HL-60 (cell line): Measurements from ENCODE around the gene IL1B.
A peak's percentile ranks its signal among the peaks of the same experiment; 100 is the strongest.

ENCODE experiments used
- DNase-seq, 2 experiments: peaks; one replicate each; pipeline ENCODE4 v3.0.0-alpha.2; 2010 to 2020; ENCODE audit warnings: low read depth in 1 of 2, low spot score in 1 of 2
- H3K27ac ChIP-seq: fragments of 250-450 bp; sonication (Bioruptor Pico); replicated peaks from 2 replicates; pipeline ENCODE4 v1.5.1; 2020; ENCODE audit warnings: mild to moderate bottlenecking, moderate library complexity
- H3K27me3 ChIP-seq: fragments of 250-450 bp; sonication (Bioruptor Pico); 2 replicates; pipeline ENCODE4 v1.5.1; 2021; ENCODE audit warnings: mild to moderate bottlenecking, moderate library complexity; ENCODE audit not compliant: insufficient read depth, poor library complexity, severe bottlenecking
- H3K4me3 ChIP-seq: replicated peaks from 2 replicates; pipeline ENCODE4 v1.5.1; 2011; ENCODE audit warnings: mild to moderate bottlenecking, control low read depth, low read length; ENCODE audit not compliant: insufficient read depth
- GABPA ChIP-seq: IDR thresholded peaks from 2 replicates; pipeline ENCODE4 v1.6.1; 2012; ENCODE audit warnings: low read depth
- POLR2AphosphoS5 ChIP-seq: IDR thresholded peaks from 2 replicates; pipeline ENCODE4 v1.6.1; 2012; ENCODE audit warnings: low read depth
- SPI1 ChIP-seq: IDR thresholded peaks from 2 replicates; pipeline ENCODE4 v1.6.1; 2012; ENCODE audit warnings: low read depth, mild to moderate bottlenecking, borderline replicate concordance
- TF ChIP-seq, protein P1 (sequence below): IDR thresholded peaks from one replicate; pipeline ENCODE4 v1.5.1; 2011; ENCODE audit warnings: low read length, control low read depth, inconsistent platforms; ENCODE audit not compliant: insufficient read depth
- TF ChIP-seq, protein P2 (sequence below): IDR thresholded peaks from 2 replicates; pipeline ENCODE4 v1.6.1; 2012; ENCODE audit warnings: low read depth; ENCODE audit not compliant: insufficient replicate concordance

The IL1B gene

DNA sequence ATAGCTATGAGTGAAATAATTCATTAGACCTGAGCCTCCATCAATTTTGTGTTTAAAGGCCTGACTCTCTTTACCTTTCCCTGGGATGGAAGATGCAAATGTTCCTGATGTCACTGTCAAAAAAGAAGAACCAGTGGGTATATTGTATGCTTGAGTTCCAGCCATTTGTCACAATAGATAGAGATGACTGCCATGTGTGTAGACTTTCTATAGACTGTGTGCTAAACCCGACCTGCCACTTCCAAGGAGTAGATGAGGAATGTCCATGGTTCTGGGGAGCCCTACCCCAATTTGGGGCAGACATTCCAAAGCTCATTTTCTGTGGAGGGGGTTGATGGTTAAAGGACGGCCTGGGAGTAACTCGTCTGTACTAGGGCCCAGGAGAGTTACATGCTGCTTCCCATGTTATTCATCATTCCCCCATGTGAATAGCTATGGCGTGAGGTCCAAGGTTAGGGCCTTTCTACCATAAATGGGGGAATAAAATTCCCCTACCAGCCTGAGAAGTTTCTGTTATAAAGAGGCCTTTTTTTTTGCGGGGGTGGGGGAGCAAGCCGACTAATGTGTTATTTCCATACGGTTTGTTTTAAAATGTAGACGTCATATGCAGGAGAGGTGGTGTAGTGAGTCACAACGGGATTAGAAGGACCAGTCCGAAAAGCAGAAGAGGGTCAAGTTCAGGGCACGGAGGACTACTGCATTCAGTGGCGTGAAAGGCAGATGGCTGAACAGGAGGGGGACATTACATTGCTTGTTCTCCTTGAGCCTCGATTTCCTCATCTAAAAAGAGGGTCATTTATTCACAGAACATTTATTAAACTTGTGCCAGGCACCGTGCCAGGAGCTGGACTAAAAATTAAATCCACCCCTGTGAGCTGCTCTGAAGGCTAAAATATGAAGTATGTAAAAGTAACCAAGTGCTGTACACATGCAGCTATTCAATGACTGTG is 24.0 kb downstream of the IL1B start:
- DNase-seq, result no peak
- Histone ChIP-seq H3K4me3 (no peak overlapping the region), H3K27ac (no peak overlapping the region), H3K27me3 (no peaks in the 10 kb centered on the region)
- TF ChIP-seq POLR2AphosphoS5 (no peak), GABPA (no peak), SPI1 (no peak)
- TF ChIP-seq, protein P1, sequence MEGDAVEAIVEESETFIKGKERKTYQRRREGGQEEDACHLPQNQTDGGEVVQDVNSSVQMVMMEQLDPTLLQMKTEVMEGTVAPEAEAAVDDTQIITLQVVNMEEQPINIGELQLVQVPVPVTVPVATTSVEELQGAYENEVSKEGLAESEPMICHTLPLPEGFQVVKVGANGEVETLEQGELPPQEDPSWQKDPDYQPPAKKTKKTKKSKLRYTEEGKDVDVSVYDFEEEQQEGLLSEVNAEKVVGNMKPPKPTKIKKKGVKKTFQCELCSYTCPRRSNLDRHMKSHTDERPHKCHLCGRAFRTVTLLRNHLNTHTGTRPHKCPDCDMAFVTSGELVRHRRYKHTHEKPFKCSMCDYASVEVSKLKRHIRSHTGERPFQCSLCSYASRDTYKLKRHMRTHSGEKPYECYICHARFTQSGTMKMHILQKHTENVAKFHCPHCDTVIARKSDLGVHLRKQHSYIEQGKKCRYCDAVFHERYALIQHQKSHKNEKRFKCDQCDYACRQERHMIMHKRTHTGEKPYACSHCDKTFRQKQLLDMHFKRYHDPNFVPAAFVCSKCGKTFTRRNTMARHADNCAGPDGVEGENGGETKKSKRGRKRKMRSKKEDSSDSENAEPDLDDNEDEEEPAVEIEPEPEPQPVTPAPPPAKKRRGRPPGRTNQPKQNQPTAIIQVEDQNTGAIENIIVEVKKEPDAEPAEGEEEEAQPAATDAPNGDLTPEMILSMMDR, result no peak
- TF ChIP-seq, protein P2, sequence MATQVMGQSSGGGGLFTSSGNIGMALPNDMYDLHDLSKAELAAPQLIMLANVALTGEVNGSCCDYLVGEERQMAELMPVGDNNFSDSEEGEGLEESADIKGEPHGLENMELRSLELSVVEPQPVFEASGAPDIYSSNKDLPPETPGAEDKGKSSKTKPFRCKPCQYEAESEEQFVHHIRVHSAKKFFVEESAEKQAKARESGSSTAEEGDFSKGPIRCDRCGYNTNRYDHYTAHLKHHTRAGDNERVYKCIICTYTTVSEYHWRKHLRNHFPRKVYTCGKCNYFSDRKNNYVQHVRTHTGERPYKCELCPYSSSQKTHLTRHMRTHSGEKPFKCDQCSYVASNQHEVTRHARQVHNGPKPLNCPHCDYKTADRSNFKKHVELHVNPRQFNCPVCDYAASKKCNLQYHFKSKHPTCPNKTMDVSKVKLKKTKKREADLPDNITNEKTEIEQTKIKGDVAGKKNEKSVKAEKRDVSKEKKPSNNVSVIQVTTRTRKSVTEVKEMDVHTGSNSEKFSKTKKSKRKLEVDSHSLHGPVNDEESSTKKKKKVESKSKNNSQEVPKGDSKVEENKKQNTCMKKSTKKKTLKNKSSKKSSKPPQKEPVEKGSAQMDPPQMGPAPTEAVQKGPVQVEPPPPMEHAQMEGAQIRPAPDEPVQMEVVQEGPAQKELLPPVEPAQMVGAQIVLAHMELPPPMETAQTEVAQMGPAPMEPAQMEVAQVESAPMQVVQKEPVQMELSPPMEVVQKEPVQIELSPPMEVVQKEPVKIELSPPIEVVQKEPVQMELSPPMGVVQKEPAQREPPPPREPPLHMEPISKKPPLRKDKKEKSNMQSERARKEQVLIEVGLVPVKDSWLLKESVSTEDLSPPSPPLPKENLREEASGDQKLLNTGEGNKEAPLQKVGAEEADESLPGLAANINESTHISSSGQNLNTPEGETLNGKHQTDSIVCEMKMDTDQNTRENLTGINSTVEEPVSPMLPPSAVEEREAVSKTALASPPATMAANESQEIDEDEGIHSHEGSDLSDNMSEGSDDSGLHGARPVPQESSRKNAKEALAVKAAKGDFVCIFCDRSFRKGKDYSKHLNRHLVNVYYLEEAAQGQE, result no peak

DNA sequence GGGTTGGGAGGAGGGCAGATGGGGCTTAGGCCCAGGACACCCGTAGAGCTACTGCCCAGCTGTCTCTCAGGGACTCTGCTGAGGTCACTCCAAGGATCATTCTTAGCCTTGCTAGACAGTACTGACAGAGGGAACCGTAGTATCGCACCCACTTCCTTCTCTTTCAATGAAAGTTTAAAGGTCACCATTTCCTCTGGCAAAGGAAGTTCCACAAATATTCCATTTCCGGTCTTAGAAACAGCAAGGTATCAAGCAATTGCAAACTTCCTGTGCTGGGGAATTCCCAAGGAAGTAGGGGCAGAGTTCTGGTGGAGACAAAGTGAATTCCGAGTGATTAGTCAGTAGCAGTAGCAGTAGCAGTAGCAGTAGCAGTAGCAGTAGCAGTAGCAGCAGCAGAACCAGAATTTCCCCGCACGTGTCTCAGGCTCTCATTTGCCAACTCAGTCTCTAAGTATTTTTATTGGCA is 24.7 kb downstream of the IL1B start:
- TF ChIP-seq, protein P2, result no peak
- TF ChIP-seq POLR2AphosphoS5 (no peak), SPI1 (peak; percentile 58; the same call in 1 of the 2 replicates), GABPA (peak; percentile 33; the same call in 1 of the 2 replicates)
- TF ChIP-seq, protein P1, result no peak
- no peak for DNase-seq
- no peak overlapping the region for H3K4me3 ChIP-seq
- no peaks in the 10 kb centered on the region for H3K27me3 ChIP-seq
- H3K27ac ChIP-seq, result peak overlapping the region; percentile 43

DNA sequence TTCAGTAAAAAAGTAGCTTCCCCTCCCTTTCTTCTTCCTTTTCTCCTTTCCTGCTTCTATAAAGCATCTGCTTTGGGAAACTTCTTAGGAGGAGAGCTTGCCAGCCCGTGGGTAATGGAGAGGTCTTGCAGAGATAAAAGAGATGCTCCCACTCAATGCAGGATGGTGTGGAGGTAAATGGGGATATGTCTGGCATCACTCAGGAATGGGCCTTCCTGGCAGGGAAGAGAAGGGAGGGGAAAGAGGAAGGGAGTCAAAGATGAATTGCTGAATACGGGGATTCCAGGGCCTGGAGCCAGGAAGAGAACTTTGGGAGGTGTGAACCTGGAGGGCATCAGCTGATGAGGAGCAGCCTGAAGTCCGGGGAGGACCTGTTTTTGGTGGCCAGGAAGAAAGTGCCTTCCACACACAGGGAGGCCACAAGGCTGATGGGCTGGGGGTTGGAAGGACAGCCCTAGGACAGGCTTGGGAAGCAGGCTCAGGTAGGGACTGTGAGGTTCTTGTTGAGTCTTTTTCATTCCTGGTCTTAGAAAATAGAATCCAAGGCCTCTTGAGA is 25.2 kb downstream of the IL1B start:
- TF ChIP-seq, protein P2, result no peak
- TF ChIP-seq POLR2AphosphoS5 (no peak), SPI1 (no peak), GABPA (no peak)
- TF ChIP-seq, protein P1, result no peak
- Histone ChIP-seq H3K4me3 (no peak overlapping the region), H3K27ac (peak overlapping the region; percentile 43), H3K27me3 (no peaks in the 10 kb centered on the region)
- no peak for DNase-seq
